Tibial artery (tissue), 4 donors: ENCODE results near the gene MAEA.
A peak's percentile ranks its signal among the peaks of the same experiment; 100 is the strongest.

Source experiments
- DNase-seq, 2 donors: peaks; one replicate each; pipeline ENCODE4 v3.0.0-alpha.2; 2019
- H3K27ac ChIP-seq, 2 donors: fragments of 200-600 bp; sonication (generic) in 1 of 2; 1 replicate in 1 of 2; 2 replicates in 1 of 2; pipeline ENCODE4 v1.5.1; 2018 to 2019; ENCODE audit warnings: mild to moderate bottlenecking in 1 of 2
- H3K27me3 ChIP-seq, 2 donors: fragments of 200-600 bp; sonication (generic) in 1 of 2; one replicate each; pipeline versions ENCODE4 v1.5.1 to v1.6.0; 2016 to 2019
- H3K36me3 ChIP-seq, 3 donors: fragments of 200-600 bp; sonication (generic) in 2 of 3; one replicate each; pipeline ENCODE4 v1.5.1; 2016 to 2019; ENCODE audit warnings: mild to moderate bottlenecking in 2 of 3
- H3K4me1 ChIP-seq, 4 donors: fragments of 200-600 bp; sonication (generic) in 2 of 4; 1 replicate in 3 of 4; 2 replicates in 1 of 4; pipeline ENCODE4 v1.5.1; 2016 to 2019
- H3K4me3 ChIP-seq, 2 donors: fragments of 200-600 bp; sonication (generic) in 1 of 2; 1 replicate in 1 of 2; 2 replicates in 1 of 2; pipeline ENCODE4 v1.5.1; 2018 to 2019; ENCODE audit warnings: mild to moderate bottlenecking in 2 of 2
- H3K9me3 ChIP-seq, 3 donors: fragments of 200-600 bp; sonication (generic) in 1 of 3; one replicate each; pipeline ENCODE4 v1.5.1; 2016 to 2019
- intact Hi-C: fragments of 100-400 bp; cut with DNase I; formaldehyde crosslinking; loops from one replicate; pipeline ENCODE4 v1.15.0; 2023; ENCODE audit warnings: low total_unique reads
- TF ChIP-seq, protein P1 (sequence below), 2 experiments: fragments of 200-600 bp in 1 of 2; fragments of 450-650 bp in 1 of 2; IDR thresholded peaks; one replicate each; pipeline ENCODE4 v1.5.1; 2017 to 2019; ENCODE audit warnings: antibody characterized with exemption in 2 of 2, mild to moderate bottlenecking in 1 of 2, moderate library complexity in 1 of 2

The MAEA gene

GRCh38 chr4:1354983-1355275 is 65.2 kb downstream of the MAEA start:
- TF ChIP-seq, protein P1, sequence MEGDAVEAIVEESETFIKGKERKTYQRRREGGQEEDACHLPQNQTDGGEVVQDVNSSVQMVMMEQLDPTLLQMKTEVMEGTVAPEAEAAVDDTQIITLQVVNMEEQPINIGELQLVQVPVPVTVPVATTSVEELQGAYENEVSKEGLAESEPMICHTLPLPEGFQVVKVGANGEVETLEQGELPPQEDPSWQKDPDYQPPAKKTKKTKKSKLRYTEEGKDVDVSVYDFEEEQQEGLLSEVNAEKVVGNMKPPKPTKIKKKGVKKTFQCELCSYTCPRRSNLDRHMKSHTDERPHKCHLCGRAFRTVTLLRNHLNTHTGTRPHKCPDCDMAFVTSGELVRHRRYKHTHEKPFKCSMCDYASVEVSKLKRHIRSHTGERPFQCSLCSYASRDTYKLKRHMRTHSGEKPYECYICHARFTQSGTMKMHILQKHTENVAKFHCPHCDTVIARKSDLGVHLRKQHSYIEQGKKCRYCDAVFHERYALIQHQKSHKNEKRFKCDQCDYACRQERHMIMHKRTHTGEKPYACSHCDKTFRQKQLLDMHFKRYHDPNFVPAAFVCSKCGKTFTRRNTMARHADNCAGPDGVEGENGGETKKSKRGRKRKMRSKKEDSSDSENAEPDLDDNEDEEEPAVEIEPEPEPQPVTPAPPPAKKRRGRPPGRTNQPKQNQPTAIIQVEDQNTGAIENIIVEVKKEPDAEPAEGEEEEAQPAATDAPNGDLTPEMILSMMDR (IDR thresholded peaks at IDR 0.05) = no peak
- DNase-seq = no peak
- H3K36me3 ChIP-seq = peaks cover 16 to 73% (median 58%) of the 10 kb centered on the region in 3 donors
- H3K27me3 ChIP-seq = no peaks in the 10 kb centered on the region
- intact Hi-C loops = loop anchor here (10.0 kb wide), 1 partner anchor 220 kb away; no protein-coding TSS in a partner anchor
- H3K27ac ChIP-seq = no peak overlapping the region
- H3K4me1 ChIP-seq = peaks cover 0 to 6% (median 2%) of the 10 kb centered on the region in 4 donors
- no peak overlapping the region for H3K4me3 ChIP-seq
- no peaks in the 10 kb centered on the region for H3K9me3 ChIP-seq

DNA sequence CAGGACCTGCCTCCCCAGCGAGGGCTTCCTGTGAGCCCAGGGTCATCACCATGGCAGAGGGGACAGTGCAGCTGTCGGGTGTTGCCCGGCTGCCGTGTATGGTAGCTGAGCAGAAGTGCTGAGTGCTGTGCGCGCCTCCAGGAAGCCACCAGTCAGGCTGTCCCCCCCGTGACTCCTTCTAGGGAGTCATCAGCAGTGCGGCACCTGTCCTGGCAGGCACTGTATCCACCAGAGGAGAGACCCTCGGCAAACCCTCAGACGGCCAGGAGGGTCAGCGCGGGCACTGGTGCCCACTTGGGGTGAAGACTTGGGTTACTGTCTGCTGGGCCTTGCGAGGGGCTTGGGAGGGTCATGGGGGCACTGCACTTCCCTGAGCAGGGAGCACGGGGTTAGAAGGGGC is 65.7 kb downstream of the MAEA start:
- no peak for DNase-seq
- intact Hi-C loops = loop anchor here (10.0 kb wide), 1 partner anchor 221 kb away; no protein-coding TSS in a partner anchor
- no peak overlapping the region for H3K4me3 ChIP-seq
- peaks cover 0 to 6% (median 2%) of the 10 kb centered on the region in 4 donors for H3K4me1 ChIP-seq
- H3K27ac ChIP-seq = no peak overlapping the region
- H3K9me3 ChIP-seq = no peaks in the 10 kb centered on the region
- peaks cover 18 to 78% (median 58%) of the 10 kb centered on the region in 3 donors for H3K36me3 ChIP-seq
- TF ChIP-seq, protein P1 (IDR thresholded peaks at IDR 0.05) = no peak
- H3K27me3 ChIP-seq = no peaks in the 10 kb centered on the region

DNA sequence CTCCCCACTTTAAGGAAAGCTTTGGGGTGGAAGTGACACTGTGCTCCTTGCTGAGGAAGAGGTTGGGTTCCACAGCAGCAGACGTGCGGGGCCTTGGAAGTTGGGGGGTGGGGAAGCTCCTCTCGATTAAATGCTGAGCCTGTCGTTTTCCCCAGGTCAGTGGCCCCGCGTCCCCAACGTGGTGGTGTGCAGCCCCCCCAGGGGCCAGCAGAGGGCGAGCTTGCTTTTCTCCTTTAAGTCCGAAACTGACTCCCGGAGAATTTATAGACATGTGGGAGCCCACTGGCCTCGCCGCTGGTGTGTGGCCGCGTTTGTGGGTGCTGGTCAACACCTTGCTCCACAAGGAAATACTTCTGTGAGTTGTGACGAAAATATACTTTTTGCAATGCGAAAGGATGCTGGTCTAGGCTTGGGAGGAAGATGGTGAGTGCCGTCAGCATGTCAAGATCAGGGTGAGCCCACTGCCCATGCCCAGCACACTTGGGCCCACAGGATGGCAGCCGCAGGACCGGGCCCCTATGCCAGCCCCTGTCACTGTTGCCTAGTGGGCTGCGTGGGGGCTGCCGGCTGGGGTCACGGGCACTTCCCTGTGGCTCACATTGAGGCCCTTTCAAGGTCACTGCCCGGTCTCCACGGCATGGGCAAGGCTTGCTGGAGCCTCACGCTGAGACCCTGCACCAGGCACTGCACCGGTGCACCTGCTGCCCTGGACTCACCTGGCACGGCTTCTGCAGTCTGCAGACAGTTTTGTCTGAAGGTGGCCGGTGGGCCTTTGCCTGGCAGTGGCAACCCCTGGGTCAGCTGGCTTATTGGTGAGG is 66.7 kb downstream of the MAEA start:
- Histone ChIP-seq H3K4me3 (no peak overlapping the region), H3K36me3 (peaks cover 18 to 84% (median 57%) of the 10 kb centered on the region in 3 donors), H3K27ac (no peak overlapping the region), H3K4me1 (peaks cover 0 to 6% (median 2%) of the 10 kb centered on the region in 4 donors), H3K9me3 (no peaks in the 10 kb centered on the region), H3K27me3 (no peaks in the 10 kb centered on the region)
- intact Hi-C loops = loop anchor here (10.0 kb wide), 1 partner anchor 222 kb away; no protein-coding TSS in a partner anchor
- peak in 1 of 2 donors; percentile 44 for DNase-seq
- TF ChIP-seq, protein P1 (IDR thresholded peaks at IDR 0.05) = peak; percentile 67 to 80

DNA sequence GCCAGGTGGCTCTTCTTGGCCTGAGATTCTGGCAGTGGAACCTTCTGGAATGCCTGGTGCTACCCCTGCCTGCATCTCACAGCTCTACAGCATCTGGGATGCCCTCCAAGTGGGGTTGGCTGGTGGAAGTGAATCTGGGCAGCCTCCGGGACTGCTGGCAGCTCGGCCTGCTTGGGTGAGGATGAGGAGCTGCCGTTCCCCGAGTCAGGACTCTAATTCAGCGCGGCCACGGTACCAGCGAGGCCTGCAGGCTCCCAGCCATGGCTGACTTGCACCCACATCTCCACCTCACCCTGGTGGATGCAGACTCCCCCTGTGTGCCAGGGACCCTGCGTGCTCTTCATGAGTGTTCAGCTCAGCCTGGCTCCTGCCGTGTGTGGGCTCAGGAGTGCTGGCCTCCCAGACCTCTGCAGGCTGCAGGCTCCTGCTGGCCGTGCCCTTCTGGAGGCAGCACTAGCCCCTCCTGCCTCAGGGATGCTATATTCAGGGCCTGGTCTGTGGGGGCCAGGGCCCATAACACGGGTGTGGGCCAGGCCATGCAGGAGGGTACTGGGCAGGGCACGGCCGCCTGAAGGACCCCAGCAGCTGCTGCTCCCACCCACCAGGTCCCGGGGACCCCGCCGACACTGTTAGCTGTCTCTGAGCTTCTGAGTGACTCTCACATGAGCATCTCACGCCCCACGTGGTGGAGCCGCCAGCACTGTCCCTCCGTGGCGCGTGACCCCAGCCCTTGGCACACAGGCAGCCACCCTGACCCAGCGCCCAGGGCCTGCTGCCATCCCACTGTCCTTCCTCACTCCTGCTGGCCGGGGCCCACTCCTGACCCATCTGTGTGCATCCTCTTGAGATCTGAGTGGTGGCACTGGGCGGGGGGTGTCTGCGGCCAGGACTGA is 67.9 kb downstream of the MAEA start:
- H3K27me3 ChIP-seq = no peaks in the 10 kb centered on the region
- TF ChIP-seq, protein P1 (IDR thresholded peaks at IDR 0.05) = no peak
- H3K36me3 ChIP-seq = peaks cover 15 to 79% (median 56%) of the 10 kb centered on the region in 3 donors
- no peak for DNase-seq
- no peaks in the 10 kb centered on the region for H3K9me3 ChIP-seq
- H3K27ac ChIP-seq = no peak overlapping the region
- no peaks in the 10 kb centered on the region for H3K4me1 ChIP-seq
- intact Hi-C loops = loop anchor here (2.0 to 10.0 kb wide), 2 partner anchors 223 to 273 kb away; no protein-coding TSS in a partner anchor
- H3K4me3 ChIP-seq = no peak overlapping the region

GRCh38 chr4:1358421-1359143 is 68.9 kb downstream of the MAEA start:
- no peak for DNase-seq
- H3K36me3 ChIP-seq = peaks cover 6 to 69% (median 47%) of the 10 kb centered on the region in 3 donors
- no peak overlapping the region for H3K27ac ChIP-seq
- intact Hi-C loops = loop anchor here (2.0 to 10.0 kb wide), 2 partner anchors 224 to 272 kb away; no protein-coding TSS in a partner anchor
- no peaks in the 10 kb centered on the region for H3K9me3 ChIP-seq
- TF ChIP-seq, protein P1 (IDR thresholded peaks at IDR 0.05) = no peak
- no peak overlapping the region for H3K4me3 ChIP-seq
- no peaks in the 10 kb centered on the region for H3K27me3 ChIP-seq
- no peaks in the 10 kb centered on the region for H3K4me1 ChIP-seq
